CD4-positive, alpha-beta T cell treated with Interleukin-12 subunit alpha and Interleukin-12 subunit beta, for 1 hour (primary cell): ENCODE results near the gene SMC1B.
"Not testable (repeated sequence)": the region's sequence is repeated elsewhere in the genome, so short reads cannot be mapped to it uniquely, and the experiment has no call there.

ENCODE experiments used
- DNase-seq: peaks from one replicate; pipeline ENCODE4 v3.0.0-alpha.2; 2020

The SMC1B gene

DNA sequence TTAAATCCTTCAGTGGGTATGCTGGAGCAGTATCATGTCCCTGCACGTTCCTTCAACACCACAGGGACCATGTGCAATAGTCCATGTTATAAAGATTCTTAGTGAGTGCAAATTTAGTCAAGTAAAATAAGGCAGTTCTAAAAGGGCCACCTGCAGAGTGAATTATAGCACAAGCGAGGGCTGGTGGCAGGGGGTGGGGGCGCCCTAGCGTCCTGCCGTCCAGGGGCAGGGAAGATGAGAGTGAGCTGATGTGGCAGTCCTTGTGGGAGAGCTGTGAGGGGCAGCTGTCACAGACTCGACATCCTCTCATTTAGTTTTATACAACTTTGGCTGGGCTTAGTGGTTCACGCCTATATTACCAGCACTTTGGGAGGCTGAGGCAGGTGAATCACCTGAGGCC lies 74.6 kb downstream of the SMC1B start:
- DNase-seq = no peak

DNA sequence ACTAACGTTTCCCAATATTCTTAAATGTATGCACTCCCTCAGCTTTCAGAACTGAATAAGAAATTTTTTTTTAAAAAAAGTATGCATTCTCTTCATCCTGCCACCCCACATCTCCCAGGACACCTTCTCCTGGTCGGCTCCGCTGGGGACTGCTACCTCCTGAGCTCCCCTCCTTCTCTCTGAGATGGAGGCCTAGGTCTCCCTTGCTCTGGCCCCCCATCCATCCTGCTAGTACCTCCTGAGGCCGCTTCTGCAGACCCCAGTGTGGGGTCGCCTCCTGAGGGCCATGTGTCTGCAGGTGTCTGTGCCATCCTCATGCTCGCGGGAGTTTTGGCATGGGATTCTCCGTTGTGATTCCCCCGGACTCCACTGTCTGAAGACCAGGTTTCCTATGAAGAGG lies 75.9 kb downstream of the SMC1B start:
- no peak for DNase-seq

DNA sequence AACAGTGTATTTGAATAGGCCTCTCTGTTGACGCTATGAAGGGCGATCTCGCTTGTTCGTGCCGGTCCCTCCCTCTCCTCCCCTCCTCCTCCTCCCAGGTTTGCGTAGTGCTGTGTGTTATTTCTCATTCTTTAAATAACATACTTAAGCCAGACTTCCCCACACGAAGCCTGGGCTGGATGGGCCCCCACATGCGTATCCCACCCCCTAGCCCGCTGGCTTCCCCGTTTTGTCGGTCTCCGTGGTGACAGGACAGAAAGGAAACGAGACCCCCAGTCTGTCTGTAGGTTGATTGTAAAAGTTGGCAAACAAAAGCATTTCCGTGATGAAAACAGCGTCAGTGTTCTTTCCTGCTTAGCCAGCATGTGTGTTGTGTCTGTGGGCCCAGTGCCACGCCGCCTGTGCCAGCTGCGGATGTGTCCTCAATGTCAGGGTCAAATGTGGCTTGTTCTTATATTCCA lies 76.4 kb downstream of the SMC1B start:
- DNase-seq = no peak

DNA sequence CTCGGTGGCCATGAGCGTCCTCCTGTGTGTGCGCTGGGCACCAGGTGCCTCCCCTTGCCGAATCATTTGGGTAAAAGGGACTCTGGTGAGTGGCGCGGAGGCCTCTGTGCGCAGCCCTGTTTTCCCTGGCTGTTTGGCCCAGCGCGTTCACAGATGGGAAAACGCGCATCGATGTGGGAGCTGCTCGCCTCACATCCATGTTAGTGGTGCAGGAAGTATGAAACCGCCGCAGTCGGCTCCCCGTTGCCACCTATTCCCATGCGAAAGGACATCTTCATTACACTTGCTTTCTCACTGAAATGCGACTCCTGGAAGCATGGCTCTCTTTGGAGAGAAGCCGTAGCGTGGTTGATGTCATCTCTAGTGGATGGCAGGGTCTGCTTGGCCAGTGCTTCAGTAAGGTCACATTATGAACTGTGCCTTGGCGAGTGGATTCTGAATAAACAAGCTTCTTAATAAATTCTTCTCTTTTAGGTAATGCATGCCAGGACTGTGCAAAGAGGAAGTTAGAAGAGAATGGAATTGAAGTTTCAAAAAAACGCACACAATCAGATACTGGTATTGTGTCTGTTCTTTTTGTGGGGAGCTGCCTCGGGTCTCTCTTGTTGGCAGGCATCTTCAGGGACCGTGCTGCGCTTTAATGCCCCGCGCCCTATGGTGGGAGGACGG lies 77.4 kb downstream of the SMC1B start:
- no peak for DNase-seq

DNA sequence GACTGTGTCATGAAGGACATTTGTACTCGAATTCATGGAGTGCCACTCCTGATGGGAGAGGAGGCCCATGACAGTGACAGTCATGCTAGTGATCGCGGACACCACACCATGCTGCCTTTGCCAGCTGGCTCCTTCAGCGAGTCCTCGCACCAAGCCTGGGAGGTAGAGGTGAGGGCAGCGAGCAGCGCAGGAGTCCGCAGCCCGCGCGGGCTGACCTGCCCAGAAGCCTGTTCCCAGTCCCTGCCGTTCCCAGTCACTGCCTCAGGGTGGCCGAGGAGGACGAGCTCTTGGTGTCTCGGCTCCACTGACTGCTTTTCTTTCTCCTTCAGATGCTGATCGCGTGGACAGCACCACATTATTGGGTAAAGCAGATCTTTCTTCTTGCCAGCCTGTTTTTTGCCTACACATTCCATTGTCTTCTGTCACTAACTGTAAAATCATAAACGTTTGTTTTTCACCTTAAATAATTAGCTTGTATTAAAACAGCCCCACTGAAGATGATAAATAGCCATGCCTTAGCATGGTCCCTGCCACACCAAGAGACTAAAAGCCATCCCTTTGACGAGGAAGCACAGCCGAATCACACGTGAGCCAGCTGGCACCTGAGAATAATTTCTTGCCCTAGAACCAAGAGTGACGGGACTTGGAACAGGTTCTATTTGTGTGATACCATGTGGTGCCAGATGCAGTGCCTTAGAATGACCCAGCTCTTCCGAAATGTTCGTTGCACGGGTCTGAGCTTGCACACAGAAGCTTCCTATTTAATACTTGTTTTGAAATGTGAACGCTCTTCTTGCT lies 78.2 kb downstream of the SMC1B start:
- DNase-seq = no peak

DNA sequence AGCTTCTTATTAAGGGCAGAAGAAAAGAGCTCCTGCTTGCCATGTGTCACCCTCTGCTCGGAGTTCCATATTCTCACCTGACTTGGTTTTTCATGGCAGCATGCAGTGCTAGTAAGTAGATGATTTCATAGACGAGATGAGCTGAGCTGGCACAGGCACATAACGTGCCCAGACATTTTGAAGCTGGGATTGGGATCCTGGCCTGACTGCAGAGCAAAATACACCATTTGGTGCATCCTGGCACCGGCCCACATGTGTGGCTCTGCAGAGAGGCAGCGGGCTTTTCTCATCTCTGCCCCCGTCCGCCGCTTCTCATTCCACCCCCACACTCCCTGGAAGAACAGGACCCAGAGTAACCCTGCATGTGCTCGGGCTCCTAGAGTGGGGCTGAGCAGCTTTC lies 78.9 kb downstream of the SMC1B start:
- DNase-seq = no peak

DNA sequence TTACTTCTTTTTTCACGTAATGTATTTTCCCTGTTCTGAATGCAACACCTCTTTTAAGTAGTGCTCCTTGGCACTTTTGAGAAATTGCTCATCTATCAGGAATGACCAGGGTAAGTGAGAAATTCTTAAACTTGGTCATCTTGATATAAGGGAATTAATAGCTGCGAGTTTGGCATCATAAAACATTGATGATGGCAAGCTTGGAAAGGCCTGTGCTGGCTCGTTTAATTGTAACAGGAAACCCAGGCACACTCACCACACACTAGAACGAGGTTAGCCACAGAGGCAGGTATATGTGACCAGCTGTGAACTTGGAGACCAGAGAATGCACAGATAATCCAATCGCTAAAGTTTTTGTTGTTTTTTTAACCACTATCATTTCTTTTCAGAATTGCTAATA lies 79.3 kb downstream of the SMC1B start:
- DNase-seq = no peak

DNA sequence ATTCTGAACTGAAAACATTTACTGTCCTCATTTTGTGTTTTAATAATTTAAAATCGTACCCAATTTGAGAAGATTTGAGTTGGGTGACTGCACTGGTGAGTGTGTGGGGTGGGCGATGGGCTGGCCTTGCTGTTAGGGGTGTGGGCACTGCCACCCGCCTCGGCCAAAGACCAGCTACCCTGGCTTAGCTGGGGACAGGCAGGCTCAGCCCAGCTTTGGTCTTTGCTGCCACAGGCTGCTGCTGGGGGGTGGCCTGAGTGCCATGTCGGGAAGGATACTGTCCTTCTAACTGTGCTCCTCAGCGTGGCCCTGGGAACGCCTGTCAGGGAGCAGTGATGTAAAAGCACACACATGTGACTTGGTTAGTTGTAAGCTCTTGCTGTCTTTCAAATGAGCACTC lies 81.4 kb downstream of the SMC1B start:
- DNase-seq = no peak

DNA sequence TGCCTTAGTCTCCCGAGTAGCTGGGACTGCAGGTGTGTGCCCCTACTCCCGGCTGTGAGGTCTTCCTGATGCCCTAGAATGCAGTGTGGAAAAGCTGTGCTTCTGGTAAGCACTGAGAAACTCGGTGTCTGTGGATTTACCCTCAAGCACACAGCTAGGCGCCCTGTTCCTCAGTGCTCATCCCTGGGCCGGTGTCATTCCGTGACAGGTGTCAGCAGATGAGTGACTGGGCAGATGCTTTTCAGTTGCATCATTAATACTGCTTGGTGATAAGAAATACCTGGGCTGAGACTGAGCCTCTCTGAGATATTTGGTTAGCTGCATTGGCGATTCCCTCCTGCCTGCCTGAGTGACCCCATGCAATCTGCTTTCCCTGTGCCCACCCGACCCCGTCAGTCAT lies 81.9 kb downstream of the SMC1B start:
- DNase-seq = no peak

DNA sequence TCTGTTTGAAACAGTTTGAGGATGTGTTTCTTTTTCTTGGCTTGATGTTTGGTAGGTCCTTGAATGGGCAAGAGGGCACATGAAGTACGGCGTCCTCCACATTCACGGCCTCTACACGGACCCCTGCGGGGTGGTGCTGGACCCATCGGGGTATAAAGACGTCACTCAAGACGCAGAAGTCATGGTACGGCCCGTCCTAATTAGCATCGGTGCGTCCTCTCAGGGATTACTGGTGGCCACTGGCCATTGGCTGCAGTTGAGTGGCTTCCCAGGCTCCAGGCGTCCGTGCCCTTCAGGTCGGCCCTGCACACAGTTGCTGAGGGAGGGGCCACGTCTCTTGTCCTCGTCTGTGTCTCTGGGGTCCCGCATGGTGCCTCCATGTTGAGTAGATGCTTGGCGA lies 82.9 kb downstream of the SMC1B start:
- no peak for DNase-seq

DNA sequence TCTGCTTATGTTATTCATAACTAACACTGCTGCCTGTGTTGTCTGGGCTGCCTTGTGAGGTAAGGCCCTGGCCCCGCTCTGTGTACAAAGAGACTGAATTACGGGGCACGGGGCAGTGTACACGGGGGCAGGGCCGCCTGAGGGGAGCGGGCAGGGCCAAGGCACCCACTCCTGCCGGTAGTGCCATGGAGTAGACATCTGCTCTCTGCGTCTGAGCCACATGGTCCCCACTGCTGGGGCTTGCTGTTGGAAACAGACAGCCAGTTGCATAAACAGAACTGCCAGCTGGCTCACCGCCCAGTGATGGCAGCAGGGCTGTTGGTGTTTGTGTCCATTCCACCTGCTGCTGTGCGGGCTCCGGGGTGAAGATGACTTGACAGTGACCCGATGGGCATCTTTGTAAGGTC lies 83.9 kb downstream of the SMC1B start:
- no peak for DNase-seq

DNA sequence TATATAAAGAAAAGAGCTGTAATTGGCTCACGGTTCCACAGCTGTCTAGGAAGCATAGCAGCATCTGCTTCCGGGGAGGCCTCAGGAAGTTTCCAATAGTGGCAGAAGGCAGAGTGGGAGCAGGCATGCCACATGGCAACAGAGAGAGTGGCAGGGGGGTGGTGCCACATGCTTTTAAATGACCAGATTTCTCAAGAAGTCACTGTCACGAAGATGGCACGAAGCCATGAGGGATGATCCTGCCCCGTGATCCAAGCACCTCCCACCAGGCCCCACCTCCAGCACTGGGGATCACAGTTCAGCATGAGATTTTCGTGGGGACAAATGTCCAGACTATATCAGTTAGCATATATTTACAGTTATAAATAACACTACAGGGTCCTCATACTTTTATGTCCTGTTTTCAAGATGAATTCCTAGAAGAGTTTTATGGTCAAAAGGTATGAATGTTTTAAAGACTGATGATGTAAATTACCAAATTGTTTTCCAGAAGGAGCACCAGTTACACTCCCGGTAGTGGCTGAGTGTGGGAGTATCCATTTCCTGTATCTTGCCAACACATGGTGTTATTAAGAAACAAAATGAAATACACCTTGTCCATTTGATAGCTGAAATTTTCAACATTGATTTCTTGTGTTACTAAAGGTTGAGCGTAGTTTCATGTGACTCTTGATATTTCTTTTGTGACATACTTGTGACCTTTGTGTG lies 84.4 kb downstream of the SMC1B start:
- DNase-seq = no peak

DNA sequence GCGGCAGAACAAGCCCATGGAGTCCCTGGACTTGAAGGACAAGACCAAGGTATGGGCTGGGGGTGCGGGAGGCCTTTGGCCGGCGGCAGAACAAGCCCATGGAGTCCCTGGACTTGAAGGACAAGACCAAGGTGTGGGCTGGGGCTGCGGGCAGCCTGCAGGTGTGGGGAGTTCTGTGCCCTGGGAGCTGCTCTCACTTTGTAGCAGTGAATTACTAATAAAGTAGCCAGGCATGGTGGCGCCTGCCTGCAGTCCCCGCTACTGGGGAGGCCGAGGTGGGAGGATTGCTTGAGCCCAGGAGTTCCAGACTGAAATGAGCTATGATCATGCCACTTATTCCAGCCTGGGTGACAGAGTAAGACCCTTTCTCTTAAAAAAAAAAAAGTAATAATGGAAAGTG lies 85.1 kb downstream of the SMC1B start:
- DNase-seq = not testable (repeated sequence)

DNA sequence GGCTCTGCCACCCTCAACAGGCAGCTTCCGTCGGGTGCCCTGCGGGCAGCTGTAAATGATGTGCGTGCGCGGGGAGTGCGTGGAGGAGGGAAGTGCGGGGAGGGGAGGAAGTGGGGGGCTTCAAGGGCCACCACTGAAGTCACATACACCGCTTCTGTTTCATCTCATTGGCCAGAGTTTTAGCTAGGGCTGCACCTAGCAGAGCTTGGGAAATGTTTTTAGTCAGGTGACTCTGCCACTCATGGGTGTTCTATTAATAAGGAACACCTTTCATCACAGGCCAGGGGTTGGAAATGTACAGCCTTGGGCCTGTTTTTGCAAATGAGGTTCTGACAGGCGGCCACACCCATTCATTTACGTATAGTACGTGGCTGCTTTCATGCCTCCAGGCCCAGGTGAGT lies 89.1 kb downstream of the SMC1B start:
- DNase-seq = no peak

DNA sequence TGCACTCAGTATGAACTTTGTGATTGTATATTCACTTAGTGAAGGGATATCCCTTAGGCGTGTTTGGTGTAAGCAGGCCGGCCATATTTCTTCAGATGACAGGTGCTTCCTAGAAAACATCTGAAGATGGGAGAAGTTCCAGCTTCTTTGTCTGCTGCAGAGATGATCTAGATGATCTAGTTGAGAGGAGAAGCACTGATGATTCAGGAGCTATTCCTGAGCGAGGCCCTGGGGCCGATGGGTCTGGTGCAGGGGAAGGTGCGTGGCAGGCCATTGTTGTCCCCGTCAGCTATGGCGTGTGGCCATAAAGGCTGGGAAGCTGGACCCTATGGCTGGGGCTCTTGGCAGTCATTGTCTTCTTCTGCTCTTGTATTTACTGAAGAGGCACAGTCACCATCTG lies 89.7 kb downstream of the SMC1B start:
- DNase-seq = no peak

DNA sequence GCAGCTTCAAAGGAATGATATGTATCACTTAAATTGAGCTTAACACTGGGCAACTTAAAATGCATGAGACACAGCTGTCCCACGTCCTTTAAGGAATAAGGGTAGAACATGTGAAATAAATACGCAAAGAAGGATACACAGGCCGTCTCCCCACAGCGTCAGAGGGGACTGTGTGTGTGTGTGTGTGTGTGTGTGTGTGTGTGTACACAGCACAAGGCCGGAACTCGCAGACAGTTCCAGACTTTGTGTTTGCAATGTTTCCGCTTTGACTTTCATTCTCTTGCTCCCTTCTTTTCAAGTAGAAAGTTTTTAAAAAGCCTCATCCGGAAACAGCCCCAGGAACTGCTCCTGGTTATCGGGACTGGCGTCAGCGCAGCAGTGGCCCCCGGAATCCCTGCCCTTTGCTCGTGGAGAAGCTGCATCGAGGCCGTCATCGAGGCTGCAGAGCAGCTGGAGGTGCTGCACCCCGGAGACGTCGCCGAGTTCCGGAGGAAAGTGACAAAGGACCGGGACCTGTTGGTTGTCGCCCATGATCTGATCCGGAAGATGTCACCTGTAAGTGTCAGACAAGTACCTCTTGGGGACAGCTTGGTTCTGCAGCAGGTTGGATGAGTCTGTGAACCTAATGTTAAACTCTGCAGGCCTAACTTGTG lies 90.4 kb downstream of the SMC1B start:
- no peak for DNase-seq

DNA sequence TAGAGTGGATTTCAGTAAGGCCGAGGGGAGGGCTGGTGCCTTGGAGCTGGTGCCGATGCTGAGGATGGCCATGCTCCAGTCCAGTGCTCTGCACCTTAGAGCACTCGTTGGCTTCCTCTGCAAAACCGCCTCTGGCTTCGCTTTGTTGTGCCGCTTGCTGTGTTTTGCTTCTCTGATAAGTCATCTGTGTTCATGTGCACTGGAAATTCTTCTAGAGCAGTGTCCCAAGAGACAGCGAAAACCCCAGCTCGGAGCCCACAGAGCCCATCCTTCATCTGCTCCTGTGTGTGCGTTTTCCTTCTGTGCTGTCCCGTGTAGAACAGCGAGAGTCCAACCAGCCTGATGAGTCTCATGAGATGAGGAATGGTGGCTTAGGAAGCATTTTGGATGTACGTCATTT lies 91.6 kb downstream of the SMC1B start:
- no peak for DNase-seq

DNA sequence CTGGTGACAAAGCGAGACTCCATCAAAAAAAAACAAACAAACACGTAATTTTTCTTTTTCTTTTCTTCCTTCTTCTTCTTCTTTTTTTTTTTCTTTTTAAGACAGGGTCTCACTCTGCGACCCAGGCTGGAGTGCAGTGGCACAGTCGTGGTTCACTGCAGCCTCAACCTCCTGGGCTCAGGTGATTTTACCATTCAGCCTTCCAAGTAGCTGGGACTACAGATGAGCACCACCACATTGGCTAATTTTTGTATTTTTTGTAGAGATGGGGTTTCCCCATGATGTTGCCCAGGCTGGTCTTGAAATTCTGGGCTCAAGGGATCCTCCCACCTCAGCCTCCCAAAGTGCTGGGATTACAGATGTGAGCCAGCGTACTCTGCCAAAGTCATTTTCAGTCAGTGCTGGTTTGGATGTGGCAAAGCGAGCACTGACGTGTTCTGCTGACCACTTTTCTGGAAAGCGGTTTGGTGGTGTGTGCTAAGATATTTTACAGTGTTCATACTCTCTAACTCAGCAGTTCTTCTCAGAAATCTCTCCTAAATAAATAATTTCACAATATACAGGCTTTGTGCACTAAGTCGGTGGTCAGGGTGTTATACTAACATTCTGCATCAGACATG lies 92.9 kb downstream of the SMC1B start:
- no peak for DNase-seq

DNA sequence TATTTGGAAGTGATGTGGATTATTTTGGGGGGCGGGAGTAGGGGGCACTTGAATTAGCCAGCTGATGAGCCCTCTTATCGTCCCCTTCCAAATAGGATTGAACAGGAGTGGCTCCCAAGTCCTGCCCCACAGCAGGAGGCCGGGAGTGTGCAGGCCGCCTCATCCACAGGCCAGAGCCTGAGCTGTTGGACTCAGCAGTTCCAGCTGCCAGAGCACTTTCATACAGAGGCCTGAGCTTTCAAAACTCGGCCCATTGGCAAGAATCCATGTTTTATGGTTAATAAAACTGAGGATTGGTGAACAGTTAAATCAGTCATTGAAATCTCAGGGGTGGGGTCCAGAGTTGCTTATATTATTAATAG lies 94.1 kb downstream of the SMC1B start:
- DNase-seq = no peak

DNA sequence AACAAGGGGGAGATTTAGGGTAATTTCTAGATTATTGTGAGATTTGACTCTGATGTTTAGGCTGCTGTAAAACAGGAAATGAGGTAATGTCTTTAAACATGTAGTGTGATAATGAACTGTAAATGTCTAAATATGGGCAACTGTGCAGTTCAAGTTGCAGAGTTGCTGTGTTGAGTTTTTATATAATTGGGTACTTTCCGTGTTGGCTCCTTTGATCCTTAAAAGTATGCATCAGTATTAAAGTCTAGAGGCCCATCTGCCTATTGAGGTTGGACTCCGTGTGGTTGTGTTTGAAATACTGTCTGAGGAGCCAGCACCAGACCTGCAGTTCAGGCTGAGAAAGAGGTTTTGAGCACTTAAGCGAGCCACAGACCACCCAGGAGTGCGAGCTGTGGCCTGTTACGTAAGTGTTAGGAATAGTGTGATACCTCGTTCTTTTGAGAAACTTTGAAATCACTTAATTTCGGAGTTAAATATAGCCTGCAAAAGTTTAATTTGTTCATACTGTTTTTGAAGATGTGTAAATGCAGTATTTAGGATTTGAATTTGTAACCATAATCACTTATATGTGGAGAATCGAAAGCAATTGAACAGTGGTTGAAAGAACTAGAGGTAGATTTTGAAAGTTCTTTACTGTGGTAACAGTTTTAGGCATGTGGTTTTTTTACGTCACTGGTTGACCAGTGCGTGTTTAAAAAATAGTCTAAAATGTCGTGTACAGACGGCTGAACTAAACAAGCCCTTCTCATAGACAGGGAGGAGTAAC lies 94.7 kb downstream of the SMC1B start:
- DNase-seq = peak; percentile 88

DNA sequence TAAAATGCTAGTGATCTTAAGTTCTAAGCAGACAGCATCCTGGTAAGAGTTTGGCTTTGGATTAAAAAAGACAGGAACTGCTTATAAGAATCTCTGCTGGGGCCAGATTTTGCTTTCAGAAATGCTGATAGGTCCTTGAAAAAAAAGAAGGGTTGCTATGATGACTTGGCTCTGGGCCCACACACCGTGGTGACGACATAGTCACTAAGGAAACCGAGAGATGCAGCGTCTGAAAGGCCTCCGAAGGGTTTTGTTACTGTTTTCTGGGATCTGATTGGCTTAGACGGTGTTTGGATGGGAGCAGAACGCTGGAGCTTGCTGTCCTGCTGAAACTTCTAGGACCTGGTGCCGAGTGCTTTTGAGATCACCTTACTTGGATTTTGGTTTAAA lies 95.2 kb downstream of the SMC1B start:
- peak; percentile 95 for DNase-seq

DNA sequence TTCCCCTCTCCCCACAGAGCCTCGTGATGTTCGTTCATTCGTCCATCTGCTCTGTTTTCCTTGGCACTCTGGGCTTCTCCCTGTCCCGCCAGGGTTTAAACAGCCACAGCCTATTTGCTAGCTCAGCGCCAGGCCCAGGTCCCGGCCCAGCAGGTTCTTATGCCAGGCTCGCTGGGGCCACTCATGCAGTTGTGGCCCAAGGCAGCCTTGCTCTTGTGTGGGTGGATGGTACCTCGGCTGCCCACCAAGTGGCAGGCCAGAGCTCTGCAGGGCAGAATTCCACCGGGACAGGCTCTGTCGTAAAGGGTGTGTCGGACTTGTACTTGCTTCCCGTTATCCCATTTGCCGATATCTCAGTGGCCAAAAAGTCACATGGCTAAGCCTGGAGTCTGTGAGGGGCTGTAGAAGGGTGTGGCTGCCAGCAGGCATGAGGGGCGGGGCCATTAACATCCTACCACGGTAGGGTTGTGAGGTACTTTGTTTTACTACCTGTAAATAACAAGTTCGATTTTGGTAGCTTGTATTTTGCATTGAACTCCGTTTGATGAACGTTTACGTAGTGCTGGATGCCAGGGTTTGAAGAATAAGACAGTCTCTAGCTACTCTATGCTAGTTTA lies 95.7 kb downstream of the SMC1B start:
- DNase-seq = peak; percentile 75
